Measurements from ENCODE around the gene CEP135. TPM values are rescaled to one million over a fixed set of nuclear protein-coding genes. Genes with fewer than 3 reads are reported as not detected.

CEP135 gene
- polyA plus RNA-seq, 1 donor (not counting 4 experiments of a cell fraction or from before 2014, with no cell fraction given) = 5.4 TPM

GRCh38 chr4:55903577-55903976 lies 45.2 kb upstream of the CEP135 start:
- no peak overlapping the region for H2AFZ ChIP-seq (ENCODE audit: control insufficient read depth, low read length)

GRCh38 chr4:55904576-55904975 lies 44.2 kb upstream of the CEP135 start:
- no peak overlapping the region for H2AFZ ChIP-seq (ENCODE audit: control insufficient read depth, low read length)
- no peaks in the 10 kb centered on the region for H3K9me3 ChIP-seq (ENCODE audit: control insufficient read depth, low read depth, low read length)
- H3K4me2 ChIP-seq (ENCODE audit: control insufficient read depth, extremely low read depth, insufficient read depth, low read depth, low read length) = no peak overlapping the region
- FAIRE-seq = no peak
- H3K79me2 ChIP-seq (ENCODE audit: control insufficient read depth, insufficient read depth, low read length) = no peaks in the 10 kb centered on the region
- H3K4me1 ChIP-seq (ENCODE audit: control insufficient read depth, extremely low read depth, insufficient read depth, low read length) = peaks cover 11% of the 10 kb centered on the region
- no peak overlapping the region for H3K27ac ChIP-seq (ENCODE audit: control insufficient read depth, insufficient read depth, low read length)
- H3K9ac ChIP-seq (ENCODE audit: control insufficient read depth, extremely low read depth, insufficient read depth, low read length) = no peak overlapping the region
- peaks cover 2% of the 10 kb centered on the region for H3K9me1 ChIP-seq (ENCODE audit: control insufficient read depth, extremely low read depth, insufficient read depth, low read length)
- H3K27me3 ChIP-seq (ENCODE audit: control insufficient read depth, extremely low read depth, insufficient read depth, low read length) = no peaks in the 10 kb centered on the region
- TF ChIP-seq, protein P1, sequence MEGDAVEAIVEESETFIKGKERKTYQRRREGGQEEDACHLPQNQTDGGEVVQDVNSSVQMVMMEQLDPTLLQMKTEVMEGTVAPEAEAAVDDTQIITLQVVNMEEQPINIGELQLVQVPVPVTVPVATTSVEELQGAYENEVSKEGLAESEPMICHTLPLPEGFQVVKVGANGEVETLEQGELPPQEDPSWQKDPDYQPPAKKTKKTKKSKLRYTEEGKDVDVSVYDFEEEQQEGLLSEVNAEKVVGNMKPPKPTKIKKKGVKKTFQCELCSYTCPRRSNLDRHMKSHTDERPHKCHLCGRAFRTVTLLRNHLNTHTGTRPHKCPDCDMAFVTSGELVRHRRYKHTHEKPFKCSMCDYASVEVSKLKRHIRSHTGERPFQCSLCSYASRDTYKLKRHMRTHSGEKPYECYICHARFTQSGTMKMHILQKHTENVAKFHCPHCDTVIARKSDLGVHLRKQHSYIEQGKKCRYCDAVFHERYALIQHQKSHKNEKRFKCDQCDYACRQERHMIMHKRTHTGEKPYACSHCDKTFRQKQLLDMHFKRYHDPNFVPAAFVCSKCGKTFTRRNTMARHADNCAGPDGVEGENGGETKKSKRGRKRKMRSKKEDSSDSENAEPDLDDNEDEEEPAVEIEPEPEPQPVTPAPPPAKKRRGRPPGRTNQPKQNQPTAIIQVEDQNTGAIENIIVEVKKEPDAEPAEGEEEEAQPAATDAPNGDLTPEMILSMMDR (optimal IDR thresholded peaks at IDR 0.05 in 1 of 3, IDR thresholded peaks at IDR 0.05 in 1 of 3, conservative IDR thresholded peaks at IDR 0.05 in 1 of 3; ENCODE audit: extremely low read depth in 1 of 3, insufficient read depth in 2 of 3, low read length in 3 of 3) = no peak
- TF ChIP-seq EZH2 (IDR thresholded peaks at IDR 0.05; ENCODE audit: low read length) = no peak
- H4K20me1 ChIP-seq (ENCODE audit: control insufficient read depth, extremely low read depth, insufficient read depth, low read length) = no peaks in the 10 kb centered on the region
- no peak overlapping the region for H3K4me3 ChIP-seq (ENCODE audit: control insufficient read depth in 2 of 3, extremely low read depth in 1 of 3, insufficient read depth in 2 of 3, low read depth in 1 of 3, low read length in 3 of 3)
- dilution Hi-C loops (cut with MboI; ENCODE audit: extremely low pct_ligation_motif_present, low sequenced_read_pairs) = no loop called here
- peaks cover 0 to 1% of the 10 kb centered on the region in 2 experiments for H3K36me3 ChIP-seq (ENCODE audit: control insufficient read depth in 2 of 2, extremely low read depth in 1 of 2, insufficient read depth in 2 of 2, low read length in 2 of 2)
- no peak for DNase-seq (ENCODE audit: low read depth, low spot score)

More at GRCh38 chr4:55903577-55903976, 45.2 kb upstream of the CEP135 start:
- Histone ChIP-seq H3K4me1 (ENCODE audit: control insufficient read depth, extremely low read depth, insufficient read depth, low read length) (peaks cover 11% of the 10 kb centered on the region), H3K9ac (ENCODE audit: control insufficient read depth, extremely low read depth, insufficient read depth, low read length) (no peak overlapping the region), H3K9me3 (ENCODE audit: control insufficient read depth, low read depth, low read length) (no peaks in the 10 kb centered on the region), H4K20me1 (ENCODE audit: control insufficient read depth, extremely low read depth, insufficient read depth, low read length) (no peaks in the 10 kb centered on the region), H3K36me3 (ENCODE audit: control insufficient read depth in 2 of 2, extremely low read depth in 1 of 2, insufficient read depth in 2 of 2, low read length in 2 of 2) (peaks cover 0 to 3% of the 10 kb centered on the region in 2 experiments), H3K4me3 (ENCODE audit: control insufficient read depth in 2 of 3, extremely low read depth in 1 of 3, insufficient read depth in 2 of 3, low read depth in 1 of 3, low read length in 3 of 3) (no peak overlapping the region), H3K79me2 (ENCODE audit: control insufficient read depth, insufficient read depth, low read length) (no peaks in the 10 kb centered on the region), H3K27ac (ENCODE audit: control insufficient read depth, insufficient read depth, low read length) (no peak overlapping the region), H3K4me2 (ENCODE audit: control insufficient read depth, extremely low read depth, insufficient read depth, low read depth, low read length) (no peak overlapping the region), H3K9me1 (ENCODE audit: control insufficient read depth, extremely low read depth, insufficient read depth, low read length) (peaks cover 2% of the 10 kb centered on the region), H3K27me3 (ENCODE audit: control insufficient read depth, extremely low read depth, insufficient read depth, low read length) (no peaks in the 10 kb centered on the region)
- DNase-seq (ENCODE audit: low read depth, low spot score) (no peak), FAIRE-seq (no peak)
- dilution Hi-C loops (cut with MboI; ENCODE audit: extremely low pct_ligation_motif_present, low sequenced_read_pairs) = no loop called here
- TF ChIP-seq, protein P1 (optimal IDR thresholded peaks at IDR 0.05 in 1 of 3, IDR thresholded peaks at IDR 0.05 in 1 of 3, conservative IDR thresholded peaks at IDR 0.05 in 1 of 3; ENCODE audit: extremely low read depth in 1 of 3, insufficient read depth in 2 of 3, low read length in 3 of 3) = no peak
- TF ChIP-seq EZH2 (IDR thresholded peaks at IDR 0.05; ENCODE audit: low read length) = no peak

All from keratinocyte (primary cell).